ENCODE results near the gene ZGRF1.
A peak's percentile ranks its signal among the peaks of the same experiment; 100 is the strongest.

Gene ZGRF1, protein sequence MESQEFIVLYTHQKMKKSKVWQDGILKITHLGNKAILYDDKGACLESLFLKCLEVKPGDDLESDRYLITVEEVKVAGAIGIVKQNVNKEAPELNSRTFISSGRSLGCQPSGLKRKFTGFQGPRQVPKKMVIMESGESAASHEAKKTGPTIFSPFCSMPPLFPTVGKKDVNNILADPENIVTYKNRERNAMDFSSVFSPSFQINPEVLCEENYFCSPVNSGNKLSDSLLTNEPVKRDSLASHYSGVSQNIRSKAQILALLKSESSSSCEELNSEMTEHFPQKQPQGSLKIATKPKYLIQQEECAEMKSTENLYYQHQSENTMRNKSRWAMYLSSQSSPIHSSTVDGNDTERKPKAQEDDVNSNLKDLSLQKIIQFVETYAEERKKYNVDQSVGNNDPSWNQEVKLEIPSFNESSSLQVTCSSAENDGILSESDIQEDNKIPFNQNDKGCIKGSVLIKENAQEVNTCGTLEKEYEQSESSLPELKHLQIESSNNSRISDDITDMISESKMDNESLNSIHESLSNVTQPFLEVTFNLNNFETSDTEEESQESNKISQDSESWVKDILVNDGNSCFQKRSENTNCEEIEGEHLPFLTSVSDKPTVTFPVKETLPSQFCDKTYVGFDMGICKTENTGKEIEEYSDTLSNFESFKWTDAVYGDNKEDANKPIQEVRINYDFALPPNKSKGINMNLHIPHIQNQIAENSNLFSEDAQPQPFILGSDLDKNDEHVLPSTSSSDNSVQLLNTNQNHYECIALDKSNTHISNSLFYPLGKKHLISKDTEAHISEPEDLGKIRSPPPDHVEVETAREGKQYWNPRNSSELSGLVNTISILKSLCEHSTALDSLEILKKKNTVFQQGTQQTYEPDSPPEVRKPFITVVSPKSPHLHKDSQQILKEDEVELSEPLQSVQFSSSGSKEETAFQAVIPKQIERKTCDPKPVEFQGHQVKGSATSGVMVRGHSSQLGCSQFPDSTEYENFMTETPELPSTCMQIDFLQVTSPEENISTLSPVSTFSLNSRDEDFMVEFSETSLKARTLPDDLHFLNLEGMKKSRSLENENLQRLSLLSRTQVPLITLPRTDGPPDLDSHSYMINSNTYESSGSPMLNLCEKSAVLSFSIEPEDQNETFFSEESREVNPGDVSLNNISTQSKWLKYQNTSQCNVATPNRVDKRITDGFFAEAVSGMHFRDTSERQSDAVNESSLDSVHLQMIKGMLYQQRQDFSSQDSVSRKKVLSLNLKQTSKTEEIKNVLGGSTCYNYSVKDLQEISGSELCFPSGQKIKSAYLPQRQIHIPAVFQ (N-terminal part only)

DNA sequence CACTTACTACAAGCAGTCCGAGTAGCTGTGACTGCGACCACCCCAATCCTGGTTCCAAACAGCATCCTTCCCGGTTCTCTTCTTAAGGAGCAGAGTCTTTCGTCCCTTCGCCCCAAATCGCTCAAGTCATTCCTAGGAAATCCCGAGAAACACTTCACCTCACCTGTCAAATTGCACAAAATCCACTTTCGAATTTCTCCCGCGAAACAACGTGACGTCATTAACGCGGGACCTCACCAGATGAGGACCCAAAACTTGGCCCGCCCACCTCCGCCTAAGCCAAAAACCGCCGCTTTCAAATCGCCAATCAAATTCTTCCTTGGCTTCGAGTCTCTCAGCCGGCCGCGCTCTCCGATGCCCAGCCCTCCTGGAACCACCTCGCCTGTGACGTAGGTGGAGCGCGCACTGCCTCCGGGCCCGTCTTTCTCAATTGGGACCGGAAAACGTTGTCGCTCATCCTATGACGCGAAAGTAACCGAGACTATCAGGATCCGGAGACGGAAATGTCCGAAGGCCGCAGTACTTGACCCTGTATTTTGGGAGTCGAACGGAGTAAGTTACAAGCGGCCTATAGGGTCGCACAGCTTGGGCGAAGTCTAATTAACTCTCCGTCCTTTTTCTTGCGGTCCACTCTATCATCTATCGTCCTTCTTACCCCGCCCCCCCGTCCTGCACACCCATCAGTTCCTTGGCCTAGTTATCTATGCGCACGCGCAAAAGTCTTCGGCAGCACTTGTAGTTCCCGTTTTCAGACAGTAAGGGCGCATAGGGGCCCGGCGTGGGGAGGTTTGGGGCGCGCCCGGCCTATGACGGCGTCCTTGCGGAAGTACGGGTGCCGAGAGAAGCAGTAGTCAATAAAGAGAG lies at the start of gene ZGRF1, which contains the start of gene LARP7:
TSS of gene ZGRF1 (minus strand) at position 222 of the 864 bp plus-strand sequence. CDS start 3,733 bp downstream, outside the sequence.
TSS of gene LARP7 (plus strand) at position 456 of the 864 bp plus-strand sequence. CDS start 7,527 bp downstream, outside the sequence.
- H3K4me3 ChIP-seq (ENCODE audit: low read depth, low read length) = peak within 1 kb of the TSS; percentile 72
- TF ChIP-seq CTCF (IDR thresholded peaks at IDR 0.05; ENCODE audit: insufficient read depth, low read depth, low read length, missing control alignments) = peak; percentile 73
- DNase-seq (ENCODE audit: low read depth) = peak; percentile 99

GRCh38 chr4:112680996-112681395 lies 44.3 kb upstream of the ZGRF1 start:
- no peak for DNase-seq (ENCODE audit: low read depth)
- H3K4me3 ChIP-seq (ENCODE audit: low read depth, low read length) = no peak overlapping the region
- TF ChIP-seq CTCF (IDR thresholded peaks at IDR 0.05; ENCODE audit: insufficient read depth, low read depth, low read length, missing control alignments) = no peak

GRCh38 chr4:112677519-112678091 lies 40.9 kb upstream of the ZGRF1 start:
- no peak for DNase-seq (ENCODE audit: low read depth)
- no peak for TF ChIP-seq CTCF (IDR thresholded peaks at IDR 0.05; ENCODE audit: insufficient read depth, low read depth, low read length, missing control alignments)
- no peak overlapping the region for H3K4me3 ChIP-seq (ENCODE audit: low read depth, low read length)

DNA sequence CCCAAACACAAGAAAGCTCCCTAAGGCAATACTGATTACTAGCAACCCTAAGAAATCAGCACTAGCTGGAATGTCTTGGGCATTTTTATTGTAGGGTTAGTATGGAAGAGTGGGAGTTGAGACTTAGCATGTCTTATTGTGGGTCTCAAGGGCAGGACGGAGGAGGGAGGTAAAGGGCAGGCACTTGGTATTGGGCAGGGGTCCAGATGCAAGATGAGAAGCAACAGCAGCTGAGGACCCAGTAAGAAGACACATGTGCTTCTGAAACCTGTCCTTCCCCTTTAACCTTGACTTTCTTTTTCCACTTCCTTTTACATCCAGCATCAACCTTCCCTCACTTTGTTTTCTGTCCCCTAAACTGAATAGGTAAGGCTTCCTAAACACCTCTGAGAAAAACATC lies 37.7 kb upstream of the ZGRF1 start:
- no peak for TF ChIP-seq CTCF (IDR thresholded peaks at IDR 0.05; ENCODE audit: insufficient read depth, low read depth, low read length, missing control alignments)
- DNase-seq (ENCODE audit: low read depth) = no peak
- H3K4me3 ChIP-seq (ENCODE audit: low read depth, low read length) = no peak overlapping the region

GRCh38 chr4:112673686-112674085 lies 37.0 kb upstream of the ZGRF1 start:
- H3K4me3 ChIP-seq (ENCODE audit: low read depth, low read length) = no peak overlapping the region
- no peak for DNase-seq (ENCODE audit: low read depth)
- no peak for TF ChIP-seq CTCF (IDR thresholded peaks at IDR 0.05; ENCODE audit: insufficient read depth, low read depth, low read length, missing control alignments)
